Keratinocyte (primary cell): ENCODE data around the gene AAGAB. TPM values are rescaled to one million over a fixed set of nuclear protein-coding genes. Genes with fewer than 3 reads are reported as not detected.

ENCODE experiments used
- DNase-seq: peaks from one replicate; pipeline ENCODE4 v3.0.0-alpha.2; 2011; ENCODE audit warnings: low read depth, missing footprints, low spot score
- FAIRE-seq: peaks from 2 replicates; lab custom pipeline; 2011; peaks lifted over from hg19 to GRCh38; lab: Jason Lieb, UNC
- H2AFZ ChIP-seq: 2 replicates; pipeline ENCODE4 v1.6.0; 2012; ENCODE audit warnings: low read length, control low read depth, inconsistent platforms; ENCODE audit not compliant: control insufficient read depth
- H3K27ac ChIP-seq: 2 replicates; pipeline ENCODE4 v1.5.1; 2011; ENCODE audit warnings: low read length; ENCODE audit not compliant: control insufficient read depth, insufficient read depth
- H3K27me3 ChIP-seq: 3 replicates; pipeline ENCODE4 v1.6.0; 2011; ENCODE audit warnings: low read length; ENCODE audit not compliant: control insufficient read depth, insufficient read depth; ENCODE audit errors: extremely low read depth
- H3K36me3 ChIP-seq, 2 experiments: 2 replicates in 1 of 2; 3 replicates in 1 of 2; pipeline ENCODE4 v1.5.1; 2011; ENCODE audit warnings: low read length in 2 of 2, mild to moderate bottlenecking in 1 of 2; ENCODE audit not compliant: control insufficient read depth in 2 of 2, insufficient read depth in 2 of 2; ENCODE audit errors: extremely low read depth in 1 of 2
- H3K4me1 ChIP-seq: 3 replicates; pipeline ENCODE4 v1.5.1; 2011; ENCODE audit warnings: low read length; ENCODE audit not compliant: control insufficient read depth, insufficient read depth; ENCODE audit errors: extremely low read depth
- H3K4me2 ChIP-seq: 3 replicates; pipeline ENCODE4 v1.6.0; 2011; ENCODE audit warnings: low read depth, low read length; ENCODE audit not compliant: control insufficient read depth, insufficient read depth; ENCODE audit errors: extremely low read depth
- H3K4me3 ChIP-seq, 3 experiments: fragments of 200-600 bp in 1 of 3; sonication (generic) in 1 of 3; 2 replicates in 2 of 3; 3 replicates in 1 of 3; pipeline ENCODE4 v1.5.1; 2011 to 2016; ENCODE audit warnings: low read length in 3 of 3, mild to moderate bottlenecking in 3 of 3, control low read depth in 2 of 3, inconsistent platforms in 1 of 3, low read depth in 1 of 3, mixed read lengths in 1 of 3, mixed run types in 1 of 3, moderate library complexity in 1 of 3; ENCODE audit not compliant: control insufficient read depth in 2 of 3, insufficient read depth in 2 of 3; ENCODE audit errors: extremely low read depth in 1 of 3
- H3K79me2 ChIP-seq: 2 replicates; pipeline ENCODE4 v1.6.0; 2012; ENCODE audit warnings: low read length; ENCODE audit not compliant: control insufficient read depth, insufficient read depth
- H3K9ac ChIP-seq: 3 replicates; pipeline ENCODE4 v1.6.0; 2011; ENCODE audit warnings: low read length; ENCODE audit not compliant: control insufficient read depth, insufficient read depth; ENCODE audit errors: extremely low read depth
- H3K9me1 ChIP-seq: 3 replicates; pipeline ENCODE4 v1.6.0; 2011; ENCODE audit warnings: low read length; ENCODE audit not compliant: control insufficient read depth, insufficient read depth; ENCODE audit errors: extremely low read depth
- H3K9me3 ChIP-seq: 2 replicates; pipeline ENCODE4 v1.5.1; 2012; ENCODE audit warnings: low read depth, low read length; ENCODE audit not compliant: control insufficient read depth
- H4K20me1 ChIP-seq: 3 replicates; pipeline ENCODE4 v1.6.0; 2011; ENCODE audit warnings: low read length; ENCODE audit not compliant: control insufficient read depth, insufficient read depth; ENCODE audit errors: extremely low read depth
- EZH2 ChIP-seq: IDR thresholded peaks from one replicate; pipeline ENCODE4 v1.6.1; 2012; ENCODE audit warnings: inconsistent platforms, mild to moderate bottlenecking, low read length, moderate library complexity
- dilution Hi-C: fragments of 300-500 bp; cut with MboI; formaldehyde crosslinking; loops from one replicate; pipeline ENCODE4 v1.7.0; 2020; ENCODE audit warnings: low sequenced_read_pairs; ENCODE audit not compliant: extremely low pct_ligation_motif_present
- polyA plus RNA-seq, 5 experiments: library from polyadenylated mRNA; depleted of rRNA in 3 of 5; stranded (reverse) in 3 of 5; stranded (forward) in 1 of 5; unstranded in 1 of 5; fragments of >200 nt; gene quantifications; 1 replicate in 1 of 5; 2 replicates in 3 of 5; 3 replicates in 1 of 5; pipeline versions ENCODE4 v1.2.1 to v1.2.3, GENCODE V29; 2011 to 2012; ENCODE audit warnings: missing spikeins in 2 of 5, low read depth in 1 of 5, low replicate concordance in 1 of 5
- TF ChIP-seq, protein P1 (sequence below), 3 experiments: IDR thresholded peaks in 1 of 3; conservative IDR thresholded peaks in 1 of 3; optimal IDR thresholded peaks in 1 of 3; 2 replicates in 2 of 3; 3 replicates in 1 of 3; pipeline versions ENCODE3 to v1.5.1; 2011; ENCODE audit warnings: low read length in 3 of 3, mild to moderate bottlenecking in 3 of 3, moderate library complexity in 2 of 3, control low read depth in 1 of 3, inconsistent platforms in 1 of 3; ENCODE audit not compliant: insufficient read depth in 2 of 3; ENCODE audit errors: extremely low read depth in 1 of 3

The AAGAB gene
- polyA plus RNA-seq, 1 donor (not counting 4 experiments of a cell fraction or from before 2014, with no cell fraction given): 82.7 TPM

DNA sequence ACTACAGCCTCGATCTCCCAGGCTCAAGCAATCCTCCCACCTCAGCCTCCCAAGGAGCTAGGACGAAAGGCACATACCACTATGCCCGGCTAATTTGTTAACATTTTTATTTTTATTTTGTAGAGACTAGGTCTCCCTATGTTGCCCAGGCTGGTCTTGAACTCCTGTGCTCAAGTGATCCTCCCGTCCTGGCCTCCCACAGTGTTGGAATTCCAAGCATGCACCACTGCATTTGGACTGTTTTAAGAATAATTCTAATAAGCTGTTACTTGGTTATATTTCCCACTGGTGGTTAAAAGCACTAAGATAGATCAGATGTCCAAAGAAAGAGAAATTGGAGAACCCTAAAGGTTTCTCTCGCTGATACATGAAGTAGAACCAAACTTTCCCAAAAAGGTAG is 3.1 kb downstream of the AAGAB start:
- Histone ChIP-seq H3K27ac (no peak overlapping the region), H3K36me3 (peaks cover 1 to 3% of the 10 kb centered on the region in 2 experiments), H3K9me3 (peaks cover 2% of the 10 kb centered on the region), H2AFZ (no peak overlapping the region), H3K4me2 (no peak overlapping the region), H3K79me2 (peaks cover 78% of the 10 kb centered on the region), H3K9me1 (no peaks in the 10 kb centered on the region), H3K9ac (no peak overlapping the region), H3K4me3 (no peak overlapping the region), H3K27me3 (no peaks in the 10 kb centered on the region), H3K4me1 (peaks cover 12% of the 10 kb centered on the region), H4K20me1 (no peaks in the 10 kb centered on the region)
- FAIRE-seq (no peak), DNase-seq (no peak)
- dilution Hi-C loops: no loop called here
- no peak for TF ChIP-seq EZH2
- TF ChIP-seq, protein P1, sequence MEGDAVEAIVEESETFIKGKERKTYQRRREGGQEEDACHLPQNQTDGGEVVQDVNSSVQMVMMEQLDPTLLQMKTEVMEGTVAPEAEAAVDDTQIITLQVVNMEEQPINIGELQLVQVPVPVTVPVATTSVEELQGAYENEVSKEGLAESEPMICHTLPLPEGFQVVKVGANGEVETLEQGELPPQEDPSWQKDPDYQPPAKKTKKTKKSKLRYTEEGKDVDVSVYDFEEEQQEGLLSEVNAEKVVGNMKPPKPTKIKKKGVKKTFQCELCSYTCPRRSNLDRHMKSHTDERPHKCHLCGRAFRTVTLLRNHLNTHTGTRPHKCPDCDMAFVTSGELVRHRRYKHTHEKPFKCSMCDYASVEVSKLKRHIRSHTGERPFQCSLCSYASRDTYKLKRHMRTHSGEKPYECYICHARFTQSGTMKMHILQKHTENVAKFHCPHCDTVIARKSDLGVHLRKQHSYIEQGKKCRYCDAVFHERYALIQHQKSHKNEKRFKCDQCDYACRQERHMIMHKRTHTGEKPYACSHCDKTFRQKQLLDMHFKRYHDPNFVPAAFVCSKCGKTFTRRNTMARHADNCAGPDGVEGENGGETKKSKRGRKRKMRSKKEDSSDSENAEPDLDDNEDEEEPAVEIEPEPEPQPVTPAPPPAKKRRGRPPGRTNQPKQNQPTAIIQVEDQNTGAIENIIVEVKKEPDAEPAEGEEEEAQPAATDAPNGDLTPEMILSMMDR (optimal IDR thresholded peaks at IDR 0.05 in 1 of 3, IDR thresholded peaks at IDR 0.05 in 1 of 3, conservative IDR thresholded peaks at IDR 0.05 in 1 of 3; ENCODE audit: extremely low read depth in 1 of 3, insufficient read depth in 2 of 3, low read length in 3 of 3): no peak

DNA sequence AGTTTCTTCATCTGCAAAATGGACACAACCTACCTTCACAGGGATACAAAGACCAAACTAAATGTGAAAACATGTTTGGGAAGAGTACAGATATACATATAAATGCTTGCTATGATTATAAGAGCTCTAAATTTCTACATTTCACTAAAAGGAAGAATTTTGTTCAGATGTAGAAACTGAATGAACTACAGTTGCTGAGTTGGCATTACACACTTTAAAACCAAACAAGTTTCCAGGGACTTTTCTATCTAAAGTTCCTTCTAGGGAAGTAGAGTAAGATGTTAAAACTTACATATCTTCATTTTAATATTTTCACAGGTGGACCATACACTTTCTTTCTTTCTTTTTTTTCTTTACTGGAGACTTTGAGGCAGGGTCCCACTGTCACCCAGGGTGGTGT is 4.6 kb downstream of the AAGAB start:
- TF ChIP-seq EZH2: no peak
- TF ChIP-seq, protein P1 (optimal IDR thresholded peaks at IDR 0.05 in 1 of 3, IDR thresholded peaks at IDR 0.05 in 1 of 3, conservative IDR thresholded peaks at IDR 0.05 in 1 of 3; ENCODE audit: extremely low read depth in 1 of 3, insufficient read depth in 2 of 3, low read length in 3 of 3): no peak
- peaks cover 2 to 7% of the 10 kb centered on the region in 2 experiments for H3K36me3 ChIP-seq
- no peak overlapping the region for H3K4me2 ChIP-seq
- no peaks in the 10 kb centered on the region for H4K20me1 ChIP-seq
- DNase-seq (no peak), FAIRE-seq (no peak)
- H3K4me1 ChIP-seq: peaks cover 12% of the 10 kb centered on the region
- no peaks in the 10 kb centered on the region for H3K27me3 ChIP-seq
- H2AFZ ChIP-seq: no peak overlapping the region
- H3K4me3 ChIP-seq: no peak overlapping the region
- no peak overlapping the region for H3K9ac ChIP-seq
- H3K79me2 ChIP-seq: peaks cover 93% of the 10 kb centered on the region
- dilution Hi-C loops: no loop called here
- peaks cover 2% of the 10 kb centered on the region for H3K9me3 ChIP-seq
- no peaks in the 10 kb centered on the region for H3K9me1 ChIP-seq
- H3K27ac ChIP-seq: no peak overlapping the region
